Osteoblast (primary cell): ENCODE measurements around the gene LRRFIP2. TPM values are rescaled to one million over a fixed set of nuclear protein-coding genes. Genes with fewer than 3 reads are reported as not detected.

Experiments used
- DNase-seq: peaks from one replicate; pipeline ENCODE4 v3.0.0; 2011; ENCODE audit warnings: low spot score, mixed read lengths; ENCODE audit not compliant: insufficient read length; ENCODE audit errors: missing footprints
- H2AFZ ChIP-seq: 2 replicates; pipeline ENCODE4 v1.6.0; 2011; ENCODE audit warnings: mild to moderate bottlenecking, low read length
- H3K27ac ChIP-seq: 2 replicates; pipeline ENCODE4 v1.5.1; 2011; ENCODE audit warnings: mild to moderate bottlenecking, low read depth, low read length, moderate library complexity
- H3K27me3 ChIP-seq: 2 replicates; pipeline ENCODE4 v1.6.0; 2012; ENCODE audit warnings: mild to moderate bottlenecking, control low read depth, inconsistent platforms, low read length, moderate library complexity; ENCODE audit not compliant: insufficient read depth
- H3K36me3 ChIP-seq: 2 replicates; pipeline ENCODE4 v1.5.1; 2011; ENCODE audit warnings: mild to moderate bottlenecking, low read length, control low read depth, moderate library complexity; ENCODE audit not compliant: insufficient read depth
- H3K4me1 ChIP-seq: 2 replicates; pipeline ENCODE4 v1.5.1; 2011; ENCODE audit warnings: mild to moderate bottlenecking, low read length, control low read depth, moderate library complexity; ENCODE audit not compliant: insufficient read depth
- H3K4me2 ChIP-seq: 2 replicates; pipeline ENCODE4 v1.6.0; 2011; ENCODE audit warnings: mild to moderate bottlenecking, low read length; ENCODE audit not compliant: insufficient read depth
- H3K4me3 ChIP-seq: fragments of 200-600 bp; sonication (generic); 3 replicates; pipeline ENCODE4 v1.5.1; 2012; ENCODE audit warnings: mild to moderate bottlenecking, low read length, inconsistent platforms; ENCODE audit not compliant: insufficient read depth
- H3K79me2 ChIP-seq: 2 replicates; pipeline ENCODE4 v1.6.0; 2012; ENCODE audit warnings: mild to moderate bottlenecking, low read length, control low read depth, inconsistent platforms; ENCODE audit not compliant: insufficient read depth
- H3K9me3 ChIP-seq: 2 replicates; pipeline ENCODE4 v1.5.1; 2011; ENCODE audit warnings: low read depth, low read length, control low read depth
- H4K20me1 ChIP-seq: 2 replicates; pipeline ENCODE4 v1.6.0; 2012; ENCODE audit warnings: mild to moderate bottlenecking, low read length, control low read depth; ENCODE audit not compliant: insufficient read depth
- CTCF ChIP-seq: IDR thresholded peaks from 2 replicates; pipeline ENCODE4 v1.5.1; 2011; ENCODE audit warnings: mild to moderate bottlenecking, low read depth, low read length, moderate library complexity; ENCODE audit errors: extremely low read depth
- total RNA-seq: library from RNA; depleted of rRNA; stranded (reverse); fragments of >200 nt; gene quantifications from 2 replicates; pipeline ENCODE4 v1.2.3, GENCODE V29; 2012

LRRFIP2 gene
- total RNA-seq, 1 donor = 71.3 TPM

- Histone ChIP-seq H3K9me3 (no peaks in the 10 kb centered on the region), H3K4me3 (no peak overlapping the region), H4K20me1 (no peaks in the 10 kb centered on the region), H3K36me3 (peaks cover 22% of the 10 kb centered on the region), H2AFZ (no peak overlapping the region), H3K27me3 (no peaks in the 10 kb centered on the region), H3K4me1 (peaks cover 7% of the 10 kb centered on the region), H3K27ac (no peak overlapping the region), H3K79me2 (peaks cover 89% of the 10 kb centered on the region), H3K4me2 (no peak overlapping the region)
- TF ChIP-seq CTCF = no peak
- no peak for DNase-seq
These were observed 33.4 kb downstream of the LRRFIP2 start for GRCh38 chr3:37140899-37141541.

- H3K4me3 ChIP-seq = no peak overlapping the region
- TF ChIP-seq CTCF = no peak
- H3K9me3 ChIP-seq = no peaks in the 10 kb centered on the region
- no peaks in the 10 kb centered on the region for H4K20me1 ChIP-seq
- H3K27me3 ChIP-seq = no peaks in the 10 kb centered on the region
- peaks cover 91% of the 10 kb centered on the region for H3K79me2 ChIP-seq
- H3K4me1 ChIP-seq = peaks cover 7% of the 10 kb centered on the region
- H2AFZ ChIP-seq = no peak overlapping the region
- peak; percentile 11 for DNase-seq
- no peak overlapping the region for H3K4me2 ChIP-seq
- H3K36me3 ChIP-seq = peaks cover 21% of the 10 kb centered on the region
- H3K27ac ChIP-seq = no peak overlapping the region
These were observed 34.8 kb downstream of the LRRFIP2 start for GRCh38 chr3:37139567-37140052.

- TF ChIP-seq CTCF = no peak
- no peak for DNase-seq
- H3K79me2 ChIP-seq = peaks cover 91% of the 10 kb centered on the region
These were observed 35.6 kb downstream of the LRRFIP2 start for GRCh38 chr3:37138816-37139215.

GRCh38 chr3:37137516-37137915 is 36.9 kb downstream of the LRRFIP2 start:
- no peak for DNase-seq
- Histone ChIP-seq H2AFZ (no peak overlapping the region), H3K4me2 (no peak overlapping the region), H3K9me3 (no peaks in the 10 kb centered on the region), H3K27ac (no peak overlapping the region), H3K79me2 (peaks cover 89% of the 10 kb centered on the region), H3K27me3 (no peaks in the 10 kb centered on the region), H3K36me3 (peaks cover 6% of the 10 kb centered on the region), H4K20me1 (peaks cover 3% of the 10 kb centered on the region), H3K4me3 (no peak overlapping the region), H3K4me1 (peaks cover 7% of the 10 kb centered on the region)
- no peak for TF ChIP-seq CTCF

More at GRCh38 chr3:37138816-37139215, 35.6 kb downstream of the LRRFIP2 start:
- Histone ChIP-seq H3K9me3 (no peaks in the 10 kb centered on the region), H3K4me3 (no peak overlapping the region), H3K4me2 (no peak overlapping the region), H3K27me3 (no peaks in the 10 kb centered on the region), H4K20me1 (no peaks in the 10 kb centered on the region), H3K36me3 (peaks cover 19% of the 10 kb centered on the region), H3K27ac (no peak overlapping the region), H3K4me1 (peaks cover 7% of the 10 kb centered on the region), H2AFZ (no peak overlapping the region)
